GM12873 (cell line): Measurements from ENCODE around the gene NOL4L.

Experiments
- TF ChIP-seq, protein P1 (sequence below): IDR thresholded peaks from 2 replicates; pipeline ENCODE4 v1.5.1; 2012; ENCODE audit warnings: low read depth, mild to moderate bottlenecking, moderate library complexity, low read length, control low read depth; ENCODE audit not compliant: insufficient read depth; ENCODE audit errors: missing control alignments

NOL4L gene

DNA sequence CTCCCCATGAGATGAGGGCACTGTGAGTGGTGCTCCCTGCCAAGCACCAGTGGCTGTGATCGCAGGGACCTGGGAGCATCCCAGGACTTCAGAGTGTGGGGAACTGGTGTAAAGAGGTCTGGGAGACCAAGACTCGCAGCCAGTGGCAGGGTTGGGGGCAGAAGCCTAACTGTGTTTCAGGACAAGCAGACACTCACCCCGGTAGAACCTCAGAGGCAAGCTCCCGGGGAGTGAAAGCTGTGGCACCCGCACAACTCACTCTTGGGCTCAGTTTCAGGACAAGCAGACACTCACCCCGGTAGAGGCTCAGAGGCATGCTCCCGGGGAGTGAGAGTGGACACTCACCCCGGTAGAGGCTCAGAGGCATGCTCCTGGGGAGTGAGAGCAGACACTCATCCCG, 114.2 kb downstream of the NOL4L start:
- TF ChIP-seq, protein P1, sequence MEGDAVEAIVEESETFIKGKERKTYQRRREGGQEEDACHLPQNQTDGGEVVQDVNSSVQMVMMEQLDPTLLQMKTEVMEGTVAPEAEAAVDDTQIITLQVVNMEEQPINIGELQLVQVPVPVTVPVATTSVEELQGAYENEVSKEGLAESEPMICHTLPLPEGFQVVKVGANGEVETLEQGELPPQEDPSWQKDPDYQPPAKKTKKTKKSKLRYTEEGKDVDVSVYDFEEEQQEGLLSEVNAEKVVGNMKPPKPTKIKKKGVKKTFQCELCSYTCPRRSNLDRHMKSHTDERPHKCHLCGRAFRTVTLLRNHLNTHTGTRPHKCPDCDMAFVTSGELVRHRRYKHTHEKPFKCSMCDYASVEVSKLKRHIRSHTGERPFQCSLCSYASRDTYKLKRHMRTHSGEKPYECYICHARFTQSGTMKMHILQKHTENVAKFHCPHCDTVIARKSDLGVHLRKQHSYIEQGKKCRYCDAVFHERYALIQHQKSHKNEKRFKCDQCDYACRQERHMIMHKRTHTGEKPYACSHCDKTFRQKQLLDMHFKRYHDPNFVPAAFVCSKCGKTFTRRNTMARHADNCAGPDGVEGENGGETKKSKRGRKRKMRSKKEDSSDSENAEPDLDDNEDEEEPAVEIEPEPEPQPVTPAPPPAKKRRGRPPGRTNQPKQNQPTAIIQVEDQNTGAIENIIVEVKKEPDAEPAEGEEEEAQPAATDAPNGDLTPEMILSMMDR: no peak

DNA sequence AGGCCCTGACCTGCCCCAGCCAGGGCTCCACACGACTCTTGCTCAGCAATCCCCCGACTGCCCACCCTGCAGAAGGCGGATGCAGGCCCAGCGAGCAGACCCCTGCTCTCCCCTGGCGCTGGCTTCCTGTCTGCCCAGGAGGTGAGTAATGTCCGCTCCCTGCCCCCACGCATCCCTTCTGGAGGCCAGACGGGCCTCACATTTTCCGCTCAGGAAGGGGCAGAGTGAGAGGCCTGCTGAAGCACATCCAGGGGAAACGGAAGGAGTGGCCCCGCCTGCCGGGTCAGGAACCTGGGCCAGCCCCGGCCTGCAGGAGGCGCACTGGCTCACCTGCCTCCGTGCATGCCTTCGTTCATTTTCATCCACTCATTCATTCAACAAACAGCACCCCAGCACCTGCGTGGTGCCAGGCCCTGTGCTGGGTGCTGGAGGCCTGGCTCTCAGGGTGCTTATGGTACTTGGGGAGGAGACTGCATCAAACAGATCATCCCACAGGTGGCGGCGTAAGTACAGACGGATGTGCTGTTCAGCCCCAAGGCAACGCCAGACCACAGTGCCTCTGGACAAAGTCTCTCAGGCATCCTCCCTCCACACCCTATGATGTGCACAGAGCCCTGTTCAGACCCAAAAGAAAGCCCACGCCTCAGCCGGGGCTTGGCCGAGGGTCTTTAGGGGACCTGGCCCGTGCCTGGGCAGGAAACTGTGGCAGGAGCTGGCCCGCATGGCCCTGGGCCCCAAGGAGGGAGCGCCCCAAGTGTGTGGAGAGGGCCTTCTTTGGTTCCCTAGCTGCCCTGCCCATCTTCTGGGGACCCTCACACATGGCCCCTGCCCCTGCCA, 114.9 kb downstream of the NOL4L start:
- TF ChIP-seq, protein P1: peak; percentile 55

DNA sequence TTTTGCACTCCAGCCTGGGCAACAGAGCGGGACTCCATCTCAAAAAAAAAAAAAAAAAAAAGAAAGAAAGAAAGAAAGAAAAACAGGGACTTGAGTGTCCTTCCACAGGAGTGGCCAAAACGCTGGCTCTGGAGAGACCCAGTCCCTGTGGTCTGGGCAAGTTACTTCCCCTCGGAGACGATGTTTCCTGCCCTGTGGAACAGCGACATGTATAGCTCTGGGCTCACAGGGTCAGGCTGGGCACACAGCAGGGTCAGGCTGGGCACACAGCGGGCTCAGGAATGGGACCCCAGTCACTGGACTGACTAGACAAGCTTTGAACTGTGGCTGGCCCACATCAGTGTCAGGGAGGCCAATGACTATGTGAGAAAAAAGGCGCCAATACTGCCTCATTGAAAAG, 116.3 kb downstream of the NOL4L start:
- TF ChIP-seq, protein P1: no peak

DNA sequence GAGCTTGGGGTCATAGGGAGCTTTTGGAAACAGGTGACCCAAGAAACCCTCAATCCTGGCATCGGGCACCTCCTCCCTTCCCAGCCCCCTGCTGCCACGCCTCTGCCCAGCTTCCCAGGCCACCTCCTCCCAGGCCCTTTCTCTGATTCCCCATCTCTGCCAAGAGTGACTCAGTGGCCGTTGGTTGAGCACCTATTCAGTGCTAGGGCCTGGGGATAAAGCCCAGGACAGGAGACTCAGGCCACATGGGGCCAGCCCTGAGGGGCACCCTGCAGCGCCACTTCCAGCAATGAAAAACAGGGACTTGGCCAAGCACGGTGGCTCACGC, 116.9 kb downstream of the NOL4L start:
- TF ChIP-seq, protein P1: no peak

DNA sequence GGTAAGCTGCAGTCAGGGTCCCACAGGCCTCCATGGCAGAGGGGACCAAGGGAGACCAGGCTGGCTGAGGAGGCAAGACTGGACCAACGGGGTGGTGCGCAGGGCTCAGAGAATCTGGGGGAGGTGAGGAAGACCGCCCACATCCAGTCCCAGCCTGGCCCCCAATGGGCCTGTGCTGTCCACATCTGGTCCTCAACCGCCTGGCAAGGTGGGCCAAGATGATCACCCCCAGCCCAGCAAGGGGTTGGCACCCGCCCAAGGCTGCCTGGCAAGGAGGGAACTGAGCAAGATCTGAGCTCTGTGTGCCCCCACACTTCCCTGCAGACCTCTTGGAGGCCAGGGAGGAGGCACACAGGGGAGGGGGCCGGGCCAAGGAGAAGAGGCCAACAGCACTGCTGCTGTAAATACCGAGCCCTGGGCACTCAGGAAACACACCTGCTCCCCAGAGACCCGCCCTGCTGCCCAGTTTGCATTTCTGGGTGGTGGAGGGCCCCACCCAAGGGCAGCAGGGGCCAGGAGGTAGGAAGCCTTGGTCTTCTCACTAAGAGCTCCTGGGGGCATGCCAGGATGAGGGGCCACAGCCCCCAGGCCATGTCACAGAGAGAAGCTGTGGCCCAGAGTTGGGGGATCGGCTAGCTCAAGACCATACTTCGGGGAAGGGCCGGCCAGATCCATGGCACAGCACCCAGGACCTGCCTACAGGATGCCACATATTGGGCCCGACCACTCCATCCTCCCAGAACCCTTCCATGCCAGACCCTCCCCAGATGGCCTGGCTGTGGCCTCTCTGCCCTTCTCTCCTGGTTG, 117.4 kb downstream of the NOL4L start:
- TF ChIP-seq, protein P1: no peak

DNA sequence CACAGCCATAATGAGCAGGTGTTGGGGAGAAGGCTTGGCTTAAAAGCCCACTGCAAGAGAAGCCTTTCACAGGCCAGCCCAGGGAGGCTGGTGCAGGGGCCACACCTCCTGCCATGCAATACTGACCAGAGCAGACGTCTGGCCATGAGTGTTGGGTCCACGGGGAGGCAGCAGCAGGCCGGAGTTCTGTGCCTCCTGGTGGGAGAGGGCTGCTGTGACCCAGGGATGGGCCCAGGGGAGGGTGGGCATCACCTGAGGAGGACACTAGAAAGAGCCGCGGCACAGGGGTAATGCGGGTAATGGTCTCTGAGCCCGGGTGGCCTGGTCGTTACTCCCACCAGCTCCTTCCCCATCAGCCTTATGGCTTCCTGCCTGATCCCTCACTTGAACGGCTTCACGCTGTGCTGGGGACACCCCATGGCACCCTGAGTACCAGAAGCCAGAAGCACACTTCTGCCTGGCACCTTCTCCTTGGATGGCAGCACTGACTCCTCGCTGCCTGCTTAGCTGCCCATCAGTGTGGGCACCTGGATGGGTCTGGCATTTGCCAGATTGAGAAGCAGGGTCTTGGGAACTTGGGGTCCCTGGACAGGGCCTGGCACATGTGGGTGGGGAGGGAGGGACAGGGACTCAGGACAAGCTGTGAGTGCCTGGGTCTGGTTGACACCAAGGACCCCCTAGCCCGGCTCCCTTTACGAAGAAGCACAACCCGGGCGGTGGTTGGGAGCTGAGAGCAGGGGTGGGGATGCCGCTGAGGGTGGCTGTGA, 118.2 kb downstream of the NOL4L start:
- TF ChIP-seq, protein P1: no peak
